Inferior parietal cortex (tissue), 1 donor: ENCODE measurements around the gene NEK5.

ENCODE experiments used
- DNase-seq: peaks from one replicate; pipeline ENCODE4 v3.0.0-alpha.2; 2016; ENCODE audit errors: extremely low spot score

Gene NEK5

DNA sequence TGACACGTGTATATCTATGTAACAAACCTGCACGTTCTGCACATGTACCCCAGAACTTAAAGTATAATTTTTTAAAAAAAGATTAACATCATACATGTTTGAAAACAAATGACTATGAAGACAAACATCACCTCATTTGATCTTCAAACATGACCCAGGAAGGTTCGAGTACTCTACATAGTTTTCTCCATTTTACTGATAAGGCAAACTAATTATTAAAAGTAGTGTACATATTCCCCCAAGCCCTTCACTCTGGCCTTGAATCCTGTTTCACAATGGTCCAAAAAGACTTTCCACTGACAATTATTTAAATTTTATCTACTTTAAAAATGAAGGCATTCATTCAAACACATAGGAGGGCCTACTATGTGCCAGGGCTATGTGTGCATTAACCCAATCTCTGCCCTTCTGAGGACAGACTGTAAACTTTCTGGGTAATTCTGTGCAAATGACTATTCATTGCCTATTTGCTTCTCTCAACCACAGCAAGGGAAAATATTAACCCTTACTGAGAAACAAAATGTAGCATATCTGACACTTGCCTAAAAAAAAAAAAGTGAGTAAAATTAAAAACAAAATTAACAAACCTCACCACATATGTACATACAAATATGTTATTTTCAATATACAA is 139.8 kb downstream of the NEK5 start:
- no peak for DNase-seq
